ENCODE results near the gene TM4SF5.

TM4SF5 gene, protein sequence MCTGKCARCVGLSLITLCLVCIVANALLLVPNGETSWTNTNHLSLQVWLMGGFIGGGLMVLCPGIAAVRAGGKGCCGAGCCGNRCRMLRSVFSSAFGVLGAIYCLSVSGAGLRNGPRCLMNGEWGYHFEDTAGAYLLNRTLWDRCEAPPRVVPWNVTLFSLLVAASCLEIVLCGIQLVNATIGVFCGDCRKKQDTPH

DNA sequence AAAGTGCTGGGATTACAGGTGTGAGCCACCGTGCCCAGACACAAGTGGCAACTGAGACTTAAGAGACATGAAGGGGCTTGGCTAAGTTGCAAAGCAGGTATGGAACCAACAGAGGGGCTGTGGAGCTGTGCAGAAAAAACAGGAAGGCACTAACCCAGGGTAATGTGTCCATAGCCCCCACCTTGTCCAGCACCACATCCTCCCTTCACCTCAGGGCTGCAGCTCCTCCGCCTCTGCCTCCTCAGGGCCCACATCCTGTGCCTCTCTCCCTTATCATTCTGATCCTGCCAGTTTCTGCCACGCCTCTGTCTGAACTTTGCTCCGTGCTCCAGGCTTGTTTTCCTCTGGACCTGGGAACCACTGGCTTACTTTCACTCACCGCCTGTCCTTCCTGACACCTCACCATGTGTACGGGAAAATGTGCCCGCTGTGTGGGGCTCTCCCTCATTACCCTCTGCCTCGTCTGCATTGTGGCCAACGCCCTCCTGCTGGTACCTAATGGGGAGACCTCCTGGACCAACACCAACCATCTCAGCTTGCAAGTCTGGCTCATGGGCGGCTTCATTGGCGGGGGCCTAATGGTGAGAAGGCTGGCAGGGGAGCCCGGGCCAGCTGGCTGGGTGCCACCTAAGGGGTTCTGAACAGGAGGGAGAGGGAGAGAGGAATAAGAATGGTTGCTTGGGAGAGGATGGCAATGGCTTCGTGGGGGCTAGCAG is at the start of gene TM4SF5:
TM4SF5 (plus strand) TSS at position 368 of the 716 bp plus-strand sequence; CDS start at position 405, 37 bp downstream.
- no peak for DNase-seq

DNA sequence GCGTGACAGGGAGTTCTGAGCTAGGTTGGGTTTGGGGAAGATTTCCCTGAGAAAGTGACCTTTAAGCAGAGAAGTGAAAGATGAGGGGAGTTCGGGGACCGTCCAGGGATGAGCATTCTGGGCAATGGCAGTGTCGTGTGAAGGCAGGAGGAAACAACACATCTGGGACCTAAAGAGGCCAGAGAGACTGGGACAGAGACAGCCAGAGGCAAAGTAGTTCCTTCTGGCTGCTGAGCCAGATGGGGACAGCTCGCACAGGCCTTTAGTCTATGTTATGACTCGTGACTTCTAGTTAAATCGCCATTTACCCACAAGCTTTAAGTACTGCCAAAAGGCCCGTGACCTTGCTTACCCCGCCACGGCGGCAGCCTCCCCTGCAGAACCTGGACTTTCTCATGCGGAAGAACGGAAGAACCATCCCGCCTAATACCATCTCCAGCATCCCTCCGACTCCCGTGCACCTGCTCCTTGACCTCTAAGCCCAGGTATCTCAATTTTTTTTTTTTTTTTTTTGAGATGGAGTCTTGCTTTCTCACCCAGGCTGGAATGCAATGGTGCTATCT is 48.9 kb upstream of the TM4SF5 start:
- DNase-seq = no peak

GRCh38 chr17:4724650-4725049 is 47.0 kb upstream of the TM4SF5 start:
- no peak for DNase-seq

DNA sequence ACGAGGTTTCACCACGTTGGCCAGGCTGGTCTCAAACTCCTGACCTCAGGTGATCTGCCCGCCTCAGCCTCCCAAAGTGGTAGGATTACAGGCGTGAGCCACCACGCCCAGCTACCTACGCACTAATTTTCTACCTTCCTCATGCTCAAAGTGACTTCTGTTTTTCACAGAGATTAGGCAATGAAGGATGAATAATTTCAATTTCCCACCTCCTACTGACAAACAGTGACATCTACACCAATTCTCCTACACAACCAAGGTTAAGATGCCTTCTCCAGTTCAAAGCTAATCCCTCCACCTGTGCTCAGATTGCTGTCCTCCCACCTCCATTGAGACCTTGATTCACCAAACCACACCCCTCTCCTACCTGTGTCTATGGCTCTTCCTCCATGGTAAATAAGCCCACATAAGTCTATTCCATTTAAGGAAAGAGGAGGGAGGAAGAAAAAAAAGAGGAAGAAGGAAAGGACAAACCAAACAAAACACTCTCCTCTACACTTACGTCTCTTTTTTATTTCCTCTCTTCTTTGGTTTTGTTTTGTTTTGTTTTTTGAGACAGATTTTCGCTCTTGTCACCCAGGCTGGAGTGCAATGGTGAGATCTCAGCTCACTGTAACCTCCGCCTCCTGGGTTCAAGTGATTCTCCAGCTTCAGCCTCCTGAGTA is 45.9 kb upstream of the TM4SF5 start:
- no peak for DNase-seq

- no peak for DNase-seq
Observed at GRCh38 chr17:4728124-4728523, 43.6 kb upstream of the TM4SF5 start.

- peak; percentile 84 for DNase-seq
Observed at GRCh38 chr17:4733073-4733531, 38.6 kb upstream of the TM4SF5 start.

DNA sequence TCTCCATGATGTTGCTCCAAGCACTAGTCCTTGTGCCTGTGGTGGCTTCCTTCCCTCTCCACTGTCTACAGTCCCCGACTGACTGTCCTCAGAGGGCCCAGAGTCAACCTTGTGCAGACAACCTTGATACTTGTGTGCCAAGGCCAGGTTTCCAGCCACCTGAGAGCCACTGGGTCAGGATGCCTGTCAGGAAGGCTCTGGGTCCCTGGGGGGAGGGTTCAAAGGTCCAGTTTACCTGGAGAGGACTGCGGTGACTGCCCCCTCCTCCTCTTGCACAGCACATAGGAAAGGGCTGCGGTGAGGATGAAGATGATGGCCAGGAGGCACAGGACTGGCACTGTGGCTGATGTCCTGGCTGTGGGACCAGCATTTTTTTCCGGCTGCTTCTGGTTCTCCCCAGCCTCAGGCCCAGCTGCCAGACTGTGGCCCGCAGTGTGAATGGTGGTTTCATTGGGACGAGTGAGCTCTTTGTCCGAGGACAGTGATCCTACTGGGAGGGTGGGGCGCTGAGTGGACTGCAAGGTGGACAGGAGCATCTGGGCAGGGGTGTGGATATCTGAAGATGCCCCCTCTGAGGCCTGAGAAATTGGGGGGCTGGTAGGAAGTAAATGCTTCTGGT is 36.7 kb upstream of the TM4SF5 start:
- DNase-seq = no peak

- peak; percentile 42 for DNase-seq
Observed at GRCh38 chr17:4735876-4736651, 35.6 kb upstream of the TM4SF5 start.

GRCh38 chr17:4738136-4739121 is 33.3 kb upstream of the TM4SF5 start:
- DNase-seq = no peak

GRCh38 chr17:4739122-4740024 is 32.3 kb upstream of the TM4SF5 start, which contains the start of the genes CXCL16 and ZMYND15:
TSS of gene CXCL16 (minus strand) at chr17:4739928. CDS start at chr17:4739339, 589 bp downstream.
TSS of gene ZMYND15 (plus strand) at chr17:4739833. CDS start at chr17:4740549, 716 bp downstream.
- no peak for DNase-seq

- DNase-seq = no peak
Observed at GRCh38 chr17:4740025-4740351, 31.7 kb upstream of the TM4SF5 start.

GRCh38 chr17:4740584-4740983 is 31.1 kb upstream of the TM4SF5 start:
- DNase-seq = no peak

DNA sequence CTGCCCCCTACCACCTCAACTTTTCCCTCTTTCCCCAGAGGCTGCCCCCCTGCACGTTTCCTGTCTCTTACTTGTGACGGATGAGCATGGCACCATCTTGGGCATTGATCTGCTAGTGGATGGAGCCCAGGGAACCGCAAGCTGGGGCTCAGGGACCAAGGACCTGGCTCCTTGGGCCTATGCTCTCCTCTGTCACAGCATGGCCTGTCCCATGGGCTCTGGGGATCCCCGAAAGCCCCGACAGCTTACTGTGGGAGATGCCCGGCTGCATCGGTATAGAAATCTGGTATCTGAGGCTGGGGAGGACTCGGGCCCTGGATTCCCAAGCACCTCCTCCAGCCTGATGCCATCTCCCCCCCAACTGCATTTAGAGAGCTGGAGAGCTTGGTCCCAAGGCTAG is 30.1 kb upstream of the TM4SF5 start:
- no peak for DNase-seq

DNA sequence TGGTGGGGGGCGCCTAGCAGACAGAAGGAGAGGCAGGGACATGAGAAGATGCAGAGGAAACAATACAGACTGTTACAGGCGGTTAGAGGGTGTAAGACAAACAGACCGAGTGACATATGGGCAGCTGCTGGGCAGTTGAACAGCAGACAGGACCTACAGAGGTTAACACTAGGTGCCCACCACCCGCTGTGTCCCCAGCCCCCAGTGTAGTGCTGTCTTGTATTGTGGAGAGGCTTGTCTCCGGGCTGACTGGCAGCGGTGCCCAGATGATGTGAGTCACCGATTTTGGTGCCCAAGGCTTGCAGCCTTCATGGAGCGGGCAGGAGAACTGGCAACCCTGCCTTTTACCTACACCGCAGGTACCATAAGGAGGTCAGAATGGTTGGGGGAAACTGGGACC is 29.6 kb upstream of the TM4SF5 start:
- no peak for DNase-seq

DNA sequence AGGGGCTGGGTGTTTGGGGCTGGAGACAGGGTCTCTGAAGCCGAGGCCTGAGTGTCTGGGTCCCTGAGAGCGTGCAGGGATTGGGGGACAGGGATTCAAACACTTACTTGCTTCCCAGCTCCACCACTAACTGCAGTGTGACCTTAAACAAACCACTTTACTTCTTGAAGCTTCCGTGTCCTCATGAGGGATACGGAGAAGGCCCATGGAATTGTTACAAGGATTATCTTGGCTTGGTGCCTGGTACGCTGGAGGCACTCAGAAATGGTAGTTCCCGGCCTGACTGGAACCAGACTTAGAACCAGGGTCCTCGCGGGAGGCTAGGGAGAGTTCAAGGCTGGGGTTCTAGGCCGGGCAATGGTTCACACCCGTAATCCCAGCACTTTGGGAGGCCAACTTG is 29.1 kb upstream of the TM4SF5 start:
- DNase-seq = no peak

- DNase-seq = no peak
Observed at GRCh38 chr17:4743216-4743615, 28.5 kb upstream of the TM4SF5 start.

DNA sequence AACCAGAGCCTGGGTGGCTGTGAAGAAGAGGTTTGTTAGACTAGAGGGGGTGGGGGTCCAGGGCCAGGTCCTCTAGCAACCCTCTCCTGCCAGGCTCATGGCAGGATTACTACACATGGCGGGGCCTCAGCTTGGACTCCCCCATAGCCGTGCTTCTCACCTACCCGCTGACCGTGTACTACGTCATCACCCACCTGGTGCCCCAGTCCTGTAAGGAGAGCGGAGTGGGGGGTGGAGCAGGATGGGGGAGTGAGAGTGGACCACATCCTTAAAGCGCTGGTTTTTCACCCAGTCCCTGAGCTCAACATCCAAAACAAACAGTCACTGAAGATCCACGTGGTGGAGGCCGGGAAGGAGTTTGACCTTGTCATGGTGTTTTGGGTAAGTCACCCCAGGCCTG is 27.8 kb upstream of the TM4SF5 start:
- DNase-seq = no peak

DNA sequence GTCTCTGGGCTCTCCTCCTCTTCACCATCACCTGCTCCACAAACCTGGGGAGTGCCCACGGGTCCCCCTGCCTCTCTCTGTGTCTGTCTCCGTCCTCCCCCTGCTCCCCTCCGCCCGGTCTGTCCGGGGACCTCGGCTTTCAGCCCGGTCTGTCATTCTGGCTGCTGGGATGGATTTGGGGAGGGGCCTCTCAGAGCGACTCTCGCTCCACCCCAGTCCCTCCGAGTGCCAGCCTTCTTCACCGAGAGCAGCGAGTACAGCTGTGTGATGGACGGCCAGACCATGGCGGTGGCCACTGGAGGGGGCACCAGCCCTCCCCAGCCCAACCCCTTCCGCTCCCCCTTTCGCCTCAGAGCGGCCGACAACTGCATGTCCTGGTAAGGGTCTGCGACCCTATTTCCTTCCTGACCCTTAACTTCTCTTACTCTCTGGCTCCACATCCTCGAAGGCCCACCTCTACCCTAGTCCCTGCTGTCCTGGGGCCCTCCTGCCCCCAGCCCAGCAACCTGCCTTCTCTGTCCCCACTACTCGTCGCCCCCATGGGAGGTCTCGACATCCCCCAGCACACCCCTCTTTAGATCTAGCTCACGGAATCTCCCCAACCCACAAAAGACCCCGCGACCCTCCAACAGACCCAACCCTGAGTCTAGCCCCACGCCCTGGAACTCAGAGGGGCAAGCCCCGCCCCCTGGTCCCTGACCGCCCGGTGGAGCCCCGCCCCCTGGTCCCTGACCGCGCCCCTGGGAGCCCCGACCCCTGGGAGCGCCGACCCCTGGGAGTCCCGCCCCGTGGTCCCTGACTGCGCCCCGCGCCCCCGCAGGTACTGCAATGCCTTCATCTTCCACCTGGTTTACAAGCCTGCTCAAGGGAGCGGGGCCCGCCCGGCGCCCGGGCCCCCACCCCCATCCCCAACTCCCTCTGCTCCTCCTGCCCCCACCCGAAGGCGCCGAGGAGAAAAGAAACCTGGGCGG is 26.4 kb upstream of the TM4SF5 start:
- DNase-seq = no peak

- peak; percentile 76 for DNase-seq
Observed at GRCh38 chr17:4747847-4748246, 23.8 kb upstream of the TM4SF5 start.
